GM18526 (cell line): ENCODE data around the gene SKAP1.

Experiments
- POLR2A ChIP-seq: IDR thresholded peaks from 3 replicates; pipeline ENCODE4 v1.6.1; 2011; ENCODE audit not compliant: insufficient read length; ENCODE audit errors: extremely low read depth

The SKAP1 gene

GRCh38 chr17:48104440-48104839, 325.6 kb downstream of the SKAP1 start:
- no peak for TF ChIP-seq POLR2A

GRCh38 chr17:48102798-48103715, 327.0 kb downstream of the SKAP1 start:
- no peak for TF ChIP-seq POLR2A

GRCh38 chr17:48102043-48102750, 327.8 kb downstream of the SKAP1 start:
- TF ChIP-seq POLR2A: no peak

GRCh38 chr17:48101012-48101720, 328.8 kb downstream of the SKAP1 start, which contains the start of gene CBX1:
CBX1 (minus strand) TSS chr17:48101478; CDS start chr17:48077004, 24,474 bp downstream.
- peak; percentile 57 for TF ChIP-seq POLR2A

GRCh38 chr17:48100591-48101011, 329.4 kb downstream of the SKAP1 start:
- no peak for TF ChIP-seq POLR2A

- no peak for TF ChIP-seq POLR2A
Measured at GRCh38 chr17:48100160-48100559, 329.9 kb downstream of the SKAP1 start.

GRCh38 chr17:48095611-48096010, 334.4 kb downstream of the SKAP1 start:
- no peak for TF ChIP-seq POLR2A

GRCh38 chr17:48093341-48094045, 336.5 kb downstream of the SKAP1 start:
- TF ChIP-seq POLR2A: no peak

- TF ChIP-seq POLR2A: no peak
Measured at GRCh38 chr17:48084932-48085331, 345.1 kb downstream of the SKAP1 start.
